Activated effector memory CD4-positive, alpha-beta T cell treated with Interleukin-2 at 50 U/mL for 16 hours (primary cell): ENCODE data around the gene KRT24.

ENCODE experiments used
- DNase-seq: peaks from one replicate; pipeline ENCODE4 v3.0.0-alpha.2; 2020

The KRT24 gene

DNA sequence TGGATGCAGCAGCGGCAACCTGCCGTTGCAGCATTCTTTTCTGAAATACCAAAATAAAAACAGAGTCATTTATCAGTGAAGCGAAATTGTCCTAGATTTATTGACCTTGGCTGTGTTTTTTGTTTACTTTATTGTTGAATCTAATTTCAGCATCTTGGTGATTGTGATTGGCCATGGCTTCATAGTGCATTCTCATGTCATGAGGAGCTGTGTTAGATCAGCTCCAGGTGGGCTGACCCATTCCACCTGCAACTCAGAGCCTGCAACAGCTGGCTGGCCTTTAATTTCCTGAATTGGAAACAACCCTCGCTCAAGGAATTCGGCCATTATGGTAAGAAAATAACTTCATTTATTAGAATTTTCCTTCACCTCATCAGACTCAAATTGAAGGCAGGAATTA is 16.4 kb downstream of the KRT24 start:
- DNase-seq, result no peak

GRCh38 chr17:40686192-40686591 is 17.4 kb downstream of the KRT24 start:
- DNase-seq, result no peak

DNA sequence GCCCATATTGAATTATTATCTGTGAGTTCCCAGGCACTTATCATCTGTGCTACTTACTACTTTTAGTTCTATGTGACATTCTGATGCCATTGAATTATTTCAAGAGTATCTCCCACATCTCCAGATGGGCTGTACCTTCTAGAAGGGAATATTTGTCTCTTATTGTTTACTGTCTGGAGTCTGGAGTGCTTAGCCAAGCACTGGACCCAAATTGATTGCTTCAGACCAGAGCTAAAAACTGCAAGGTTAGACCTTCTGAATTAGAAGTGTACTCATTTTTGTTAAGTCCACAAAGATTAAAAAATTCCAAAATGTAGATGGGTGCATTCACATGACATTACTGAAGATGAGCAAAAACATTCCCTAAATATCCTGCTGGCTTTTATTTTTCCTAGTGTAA is 22.6 kb downstream of the KRT24 start:
- DNase-seq, result no peak

DNA sequence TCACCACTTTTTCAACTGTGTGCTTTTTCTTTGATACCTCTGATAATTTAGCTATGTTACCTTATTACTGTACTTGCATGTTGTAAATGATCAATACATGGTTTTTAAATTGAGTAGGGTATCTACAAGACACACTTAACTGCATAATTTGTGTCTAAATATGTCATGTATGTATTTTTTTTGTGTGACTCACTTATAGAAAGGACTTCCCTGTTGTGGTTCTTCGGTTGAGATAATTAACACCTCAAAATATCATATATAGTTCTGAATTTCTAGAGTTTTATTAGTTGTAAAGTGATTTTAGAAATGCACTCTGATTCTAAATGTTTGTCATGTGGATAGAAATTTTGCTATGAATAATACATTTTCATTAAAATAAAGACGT is 24.0 kb downstream of the KRT24 start:
- DNase-seq, result no peak

GRCh38 chr17:40678902-40679522 is 24.5 kb downstream of the KRT24 start:
- no peak for DNase-seq

- DNase-seq, result no peak
Observed at GRCh38 chr17:40675905-40676304, 27.6 kb downstream of the KRT24 start.

- DNase-seq, result no peak
Observed at GRCh38 chr17:40672654-40673053, 30.9 kb downstream of the KRT24 start.

DNA sequence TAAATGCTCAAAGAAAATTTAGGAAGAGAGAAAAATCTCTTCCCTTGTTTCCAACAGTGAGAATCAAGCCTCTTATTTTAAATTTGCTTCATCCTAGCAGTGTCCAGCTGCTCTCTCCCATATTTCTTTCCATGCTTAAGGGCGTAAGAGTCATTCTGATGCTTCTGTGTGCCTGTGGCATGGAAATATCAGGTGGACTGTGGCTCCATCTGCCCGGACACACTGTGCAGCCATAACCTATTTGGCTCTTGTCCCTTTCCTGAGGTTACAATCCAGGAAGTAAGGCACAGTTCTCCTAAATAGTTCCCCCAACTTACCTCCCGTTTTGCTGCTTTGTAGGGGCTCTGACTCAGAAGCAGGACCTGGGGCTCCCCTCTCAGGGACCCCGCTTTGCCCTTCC is 32.3 kb downstream of the KRT24 start:
- no peak for DNase-seq

- no peak for DNase-seq
Observed at GRCh38 chr17:40666331-40666730, 37.2 kb downstream of the KRT24 start.

DNA sequence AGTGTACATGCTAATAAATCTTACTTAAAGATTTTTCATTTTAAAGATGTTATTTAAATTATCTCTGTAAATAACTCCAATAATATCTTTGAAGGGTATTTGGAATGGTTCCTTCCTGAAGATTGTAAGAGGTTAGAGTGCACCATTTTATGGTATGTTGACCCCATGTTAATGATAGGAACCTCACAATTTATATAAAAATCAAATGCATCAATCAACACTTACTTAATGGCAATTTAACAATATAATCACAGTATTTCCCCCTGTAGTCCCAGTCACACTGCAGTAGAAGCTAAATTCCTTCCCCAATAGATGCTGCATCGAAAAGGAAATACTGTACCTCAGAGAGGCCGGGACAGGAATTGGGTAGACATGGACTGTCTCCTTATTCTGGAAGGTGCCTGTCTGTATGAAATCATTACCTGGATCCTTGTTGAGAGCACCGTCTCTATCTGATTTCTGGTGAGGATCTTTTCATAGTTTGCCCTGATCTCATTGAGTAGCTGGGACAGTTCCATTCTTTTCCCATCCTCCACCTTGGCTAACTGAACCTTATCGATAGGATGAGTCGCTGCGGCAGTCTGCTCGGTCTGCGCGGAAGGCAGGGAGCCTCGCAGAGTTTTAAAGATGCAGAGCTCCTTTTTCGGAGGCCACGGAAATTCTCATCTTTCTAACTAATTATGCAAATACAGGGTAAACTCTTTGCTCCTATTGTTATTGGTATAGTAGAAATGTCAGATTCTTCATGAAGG is 38.8 kb downstream of the KRT24 start, which contains the start of gene KRT222:
TSS of gene KRT222 (minus strand) at position 596 of the 752 bp plus-strand sequence. CDS start at position 518, 78 bp downstream.
- DNase-seq, result no peak

DNA sequence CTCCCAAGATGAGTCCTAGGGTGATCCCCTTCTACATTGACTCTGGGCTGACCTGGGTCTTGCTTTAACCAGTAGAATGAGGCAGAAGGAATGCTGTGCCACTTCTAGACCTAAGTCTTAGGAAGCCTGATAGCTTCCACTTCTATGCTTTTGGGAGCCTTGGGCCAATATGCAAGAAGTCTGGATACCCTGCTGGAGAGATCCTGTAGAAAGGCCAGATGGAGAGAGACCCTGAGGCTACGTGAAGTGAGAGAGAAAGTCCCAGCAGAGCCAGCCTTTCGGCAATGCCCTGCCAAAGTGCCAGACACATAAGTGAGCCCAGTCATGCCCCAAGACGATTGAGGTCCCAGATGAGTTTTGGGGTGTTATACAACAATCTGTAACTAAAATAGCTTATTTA is 40.3 kb downstream of the KRT24 start:
- DNase-seq, result no peak

GRCh38 chr17:40659911-40660310 is 43.6 kb downstream of the KRT24 start:
- DNase-seq, result no peak

- no peak for DNase-seq
Observed at GRCh38 chr17:40658396-40658795, 45.2 kb downstream of the KRT24 start.

- DNase-seq, result no peak
Observed at GRCh38 chr17:40651939-40652338, 51.6 kb downstream of the KRT24 start.

DNA sequence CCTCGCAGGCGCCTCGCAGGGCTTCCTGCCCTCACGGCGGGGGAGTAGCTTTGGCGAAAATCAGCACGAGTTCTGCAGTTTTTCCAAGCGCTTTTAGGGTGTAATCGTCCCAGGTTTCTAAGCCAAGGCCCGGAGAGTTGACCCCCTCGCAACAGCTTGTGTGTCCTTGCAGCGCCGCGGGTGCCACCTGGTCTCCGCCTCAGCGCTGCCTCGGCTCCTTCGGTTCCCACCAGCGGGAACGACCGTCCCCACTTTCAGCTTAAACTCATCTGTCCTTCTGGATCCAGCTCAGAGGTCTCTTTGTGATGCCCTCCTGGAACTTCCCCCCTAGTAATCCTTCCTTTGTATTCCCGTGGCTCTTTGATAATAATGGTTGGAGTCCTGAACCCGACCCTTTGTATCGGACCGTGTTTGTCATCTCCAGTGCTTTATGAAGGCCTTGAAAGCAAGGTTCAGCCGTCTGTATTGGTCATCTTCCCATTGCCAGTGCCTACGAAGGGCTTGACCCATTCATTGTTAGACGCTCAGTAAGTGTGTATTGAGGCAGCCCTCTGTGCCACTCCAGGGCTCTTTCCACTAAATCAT is 55.1 kb downstream of the KRT24 start:
- no peak for DNase-seq
